GM23248 (cell line): ENCODE data around the gene CCDC138.

Experiments used
- EZH2 ChIP-seq: fragments of 200-600 bp; sonication (generic); IDR thresholded peaks from 2 replicates; pipeline ENCODE4 v1.6.1; 2018; ENCODE audit warnings: antibody characterized with exemption, mild to moderate bottlenecking; ENCODE audit not compliant: insufficient read depth, poor library complexity, severe bottlenecking
- EZH2phosphoT487 ChIP-seq: fragments of 200-600 bp; sonication (generic); IDR thresholded peaks from 2 replicates; pipeline ENCODE4 v1.6.1; 2018; ENCODE audit warnings: antibody characterized with exemption, moderate library complexity, mild to moderate bottlenecking, low read depth; ENCODE audit not compliant: insufficient read depth

DNA sequence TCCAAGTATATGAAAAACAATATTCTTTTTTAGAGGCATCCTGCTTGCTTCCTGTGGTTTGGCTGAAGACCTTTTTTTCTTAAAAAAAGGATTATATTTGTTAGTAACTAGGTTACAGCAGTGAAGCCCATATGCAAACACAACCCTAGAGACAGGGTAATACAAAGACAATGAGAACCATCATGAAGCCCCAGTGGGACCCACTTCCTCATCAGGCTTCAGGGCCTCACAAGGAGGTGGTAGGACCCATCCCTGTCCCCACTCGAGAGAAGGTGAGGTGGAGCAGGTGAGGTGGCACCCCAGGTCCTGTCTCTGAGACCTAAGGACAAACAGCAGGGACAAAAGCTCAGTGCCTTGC is 122.1 kb downstream of the CCDC138 start:
- TF ChIP-seq EZH2, result no peak
- no peak for TF ChIP-seq EZH2phosphoT487
